Activated naive CD4-positive, alpha-beta T cell (primary cell): ENCODE measurements around the gene RHOT2.
"Not testable (repeated sequence)": the region's sequence is repeated elsewhere in the genome, so short reads cannot be mapped to it uniquely, and the experiment has no call there.

ENCODE experiments used
- DNase-seq, 4 experiments: peaks; one replicate each; lab custom pipeline; 2025; lab: John Stamatoyannopoulos, UW

RHOT2 gene

DNA sequence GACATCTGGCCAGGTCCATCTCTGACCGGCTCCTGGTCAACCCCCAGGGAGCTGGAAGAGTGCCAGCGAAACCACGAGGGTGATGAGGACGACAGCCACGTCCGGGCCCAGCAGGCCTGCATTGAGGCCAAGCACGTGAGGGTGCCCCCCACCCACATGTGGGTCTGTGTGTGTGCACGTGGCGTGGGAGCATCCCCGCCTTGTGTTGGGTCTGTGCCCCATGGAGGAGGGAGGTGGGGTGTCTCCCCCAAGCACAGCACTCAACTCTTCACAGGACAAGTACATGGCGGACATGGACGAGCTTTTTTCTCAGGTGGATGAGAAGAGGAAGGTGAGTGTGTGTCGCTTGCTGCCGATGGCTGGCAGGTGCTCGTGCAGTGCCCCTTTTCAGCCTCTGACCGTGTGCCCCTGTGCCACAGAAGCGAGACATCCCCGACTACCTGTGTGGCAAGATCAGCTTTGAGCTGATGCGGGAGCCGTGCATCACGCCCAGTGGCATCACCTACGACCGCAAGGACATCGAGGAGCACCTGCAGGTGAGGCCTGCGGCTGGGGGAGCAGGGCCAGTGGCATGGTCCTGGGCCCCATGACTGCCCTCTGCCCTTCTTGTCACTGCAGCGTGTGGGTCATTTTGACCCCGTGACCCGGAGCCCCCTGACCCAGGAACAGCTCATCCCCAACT lies 14.0 kb downstream of the RHOT2 start:
- DNase-seq = no peak

DNA sequence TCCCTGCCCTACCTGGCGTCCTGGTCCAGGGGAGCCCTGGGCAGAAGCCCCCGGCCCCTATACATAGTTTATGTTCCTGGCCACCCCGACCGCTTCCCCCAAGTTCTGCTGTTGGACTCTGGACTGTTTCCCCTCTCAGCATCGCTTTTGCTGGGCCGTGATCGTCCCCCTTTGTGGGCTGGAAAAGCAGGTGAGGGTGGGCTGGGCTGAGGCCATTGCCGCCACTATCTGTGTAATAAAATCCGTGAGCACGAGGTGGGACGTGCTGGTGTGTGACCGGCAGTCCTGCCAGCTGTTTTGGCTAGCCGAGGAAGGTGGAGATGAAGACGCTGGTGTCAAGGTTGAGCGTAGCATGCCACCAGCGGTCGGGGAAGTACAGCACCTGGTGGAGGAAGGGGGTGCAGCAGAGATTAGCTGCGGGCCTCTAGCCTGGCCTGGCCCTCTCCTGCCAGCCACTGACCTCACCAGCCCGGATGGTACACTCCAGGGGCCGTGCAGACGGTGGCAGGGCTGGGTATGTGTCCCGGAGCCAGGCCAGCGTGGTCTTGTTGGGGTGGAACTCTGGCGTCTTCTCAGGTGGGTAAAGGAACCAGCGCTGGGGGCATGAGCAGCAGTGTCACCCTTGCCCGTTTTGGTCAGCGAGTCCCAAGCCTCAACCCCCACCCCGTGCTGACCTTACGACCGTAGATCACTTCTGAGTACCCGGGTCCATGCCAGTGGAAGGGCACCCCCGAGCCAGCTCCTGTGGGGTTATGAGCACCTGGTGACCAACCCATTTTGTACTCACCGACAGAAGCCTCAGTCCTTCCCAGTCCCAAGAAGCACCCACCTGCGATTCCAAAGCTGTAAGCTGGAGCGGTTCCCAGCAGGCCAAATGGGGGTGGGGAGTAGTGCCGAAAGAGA lies 14.8 kb downstream of the RHOT2 start:
- DNase-seq = no peak

DNA sequence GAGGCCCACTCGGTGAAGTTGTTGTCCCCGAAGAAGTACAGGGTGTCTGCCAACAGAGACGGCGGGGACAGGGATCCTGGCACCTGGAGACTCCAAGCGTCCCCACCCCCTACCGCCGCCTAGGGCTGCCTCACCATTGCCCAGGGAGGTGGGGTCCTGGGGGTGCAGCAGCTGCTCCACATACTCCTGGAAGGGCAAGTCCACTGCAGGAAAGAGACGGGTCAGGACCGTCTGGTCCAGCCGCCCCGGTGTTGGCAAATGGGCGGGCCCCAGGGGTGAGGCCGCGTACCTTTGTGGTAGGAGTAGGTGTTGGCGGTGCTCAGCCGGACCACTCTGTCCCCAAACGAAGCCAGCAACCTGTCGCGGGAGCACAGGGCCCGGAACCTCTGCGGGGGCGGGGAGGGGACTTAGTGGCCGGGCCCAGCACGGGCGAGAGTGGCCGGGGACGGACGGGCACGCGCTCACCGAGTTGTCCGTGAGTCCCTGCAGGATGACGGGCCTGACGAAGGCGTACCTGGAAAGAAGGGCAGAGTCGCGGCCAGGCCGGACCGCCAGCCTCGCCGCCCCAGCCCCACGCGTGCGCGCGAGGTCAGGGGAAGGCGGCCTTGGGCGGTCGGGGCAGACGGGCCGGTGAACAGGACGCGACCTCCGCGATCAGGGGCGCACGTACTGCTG lies 15.6 kb downstream of the RHOT2 start:
- no peak for DNase-seq

DNA sequence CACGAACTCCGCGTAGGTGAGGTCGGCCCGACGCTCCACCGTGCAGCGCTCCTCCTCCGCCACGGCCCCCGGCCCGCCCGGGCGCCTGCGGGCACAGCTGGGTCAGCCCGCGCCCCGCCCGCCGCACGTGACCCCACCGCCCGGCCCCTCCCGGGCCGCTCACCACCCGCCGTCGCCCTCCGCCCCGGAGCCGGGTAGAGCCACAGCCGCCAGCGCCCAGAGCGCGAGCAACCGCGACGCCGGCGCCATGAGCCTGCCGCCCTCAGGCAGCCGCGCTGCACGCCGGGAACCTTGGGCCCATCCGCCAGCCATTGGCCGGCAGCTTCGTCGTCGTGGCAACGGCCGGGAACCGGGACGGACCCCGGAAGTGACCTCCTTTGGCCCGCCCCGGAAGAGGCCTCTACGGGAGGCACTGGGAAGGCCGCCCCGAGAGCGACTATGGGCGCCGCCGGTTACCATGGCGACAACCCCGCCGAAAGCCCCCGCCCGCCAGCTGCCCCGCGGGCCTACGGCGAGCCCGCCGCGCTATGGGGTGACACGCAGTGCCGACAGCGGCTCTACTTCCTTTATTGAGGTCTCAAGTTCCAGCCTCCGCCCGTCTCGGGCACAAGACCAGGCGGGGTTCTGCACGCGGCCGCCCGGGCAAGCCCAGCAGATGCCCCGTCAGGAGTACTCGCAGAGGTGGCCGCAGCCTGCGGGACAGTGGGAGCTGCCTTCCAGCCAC lies 16.3 kb downstream of the RHOT2 start, which contains the start of gene JMJD8:
Gene JMJD8 (minus strand): TSS at position 264 of the 724 bp plus-strand sequence. CDS start 15 bp downstream, at position 249.
- DNase-seq = peak; percentile 86 to 94 (median 91)

DNA sequence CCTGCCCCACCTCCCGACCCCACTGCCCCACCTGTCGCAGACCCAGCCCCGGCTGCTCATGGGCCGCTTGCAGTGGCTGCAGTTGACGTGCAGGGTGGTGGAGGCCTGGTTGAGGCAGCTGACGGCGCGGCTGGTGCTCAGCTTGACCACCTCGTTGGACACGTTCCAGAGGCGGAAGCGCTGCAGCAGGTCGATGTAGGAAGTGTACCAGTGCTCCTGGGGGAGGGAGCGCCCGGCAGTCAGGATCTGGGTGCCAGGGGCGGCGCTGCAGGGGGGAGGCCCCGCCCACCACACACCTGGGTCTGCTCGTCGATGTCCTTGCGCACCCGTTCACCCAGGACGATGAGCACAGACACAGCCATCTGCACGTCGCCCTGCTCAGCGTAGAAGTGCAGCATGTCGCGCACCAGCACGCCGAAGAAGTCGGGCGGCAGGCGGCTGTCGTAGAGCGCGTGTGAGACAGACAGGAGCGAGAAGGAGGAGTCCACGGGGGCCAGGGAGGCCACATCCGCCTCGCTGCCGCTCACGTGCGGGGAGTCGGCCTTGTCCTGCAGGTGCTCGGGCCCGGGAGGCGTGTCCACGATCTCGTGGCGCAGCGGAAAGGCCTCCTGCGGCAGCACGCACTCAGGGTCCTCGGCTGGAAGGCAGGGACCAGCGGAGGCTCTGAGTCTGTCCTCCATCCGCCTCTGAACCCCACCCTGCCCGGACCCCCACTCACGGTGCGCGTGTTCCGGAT lies 17.2 kb downstream of the RHOT2 start:
- DNase-seq = no peak

DNA sequence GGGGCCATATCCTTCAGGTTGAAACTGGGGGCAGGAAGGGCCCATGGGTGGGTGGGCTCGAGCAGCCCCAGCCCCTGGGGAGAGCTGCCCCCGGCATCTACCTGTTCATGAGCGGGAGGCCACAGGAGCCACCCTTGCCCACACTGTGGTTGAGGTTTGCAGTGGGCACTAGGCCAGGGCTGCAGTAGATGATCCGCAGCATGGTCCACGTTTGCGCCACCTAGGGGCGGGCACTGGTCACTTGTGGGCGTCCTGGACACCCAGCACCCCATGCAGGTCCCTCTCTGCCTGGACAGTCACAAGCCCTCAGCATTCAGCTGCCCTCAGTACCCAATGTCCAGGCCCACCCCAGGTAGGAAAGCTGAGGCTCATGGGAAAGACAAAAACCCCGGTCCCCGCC lies 18.0 kb downstream of the RHOT2 start:
- DNase-seq = no peak

DNA sequence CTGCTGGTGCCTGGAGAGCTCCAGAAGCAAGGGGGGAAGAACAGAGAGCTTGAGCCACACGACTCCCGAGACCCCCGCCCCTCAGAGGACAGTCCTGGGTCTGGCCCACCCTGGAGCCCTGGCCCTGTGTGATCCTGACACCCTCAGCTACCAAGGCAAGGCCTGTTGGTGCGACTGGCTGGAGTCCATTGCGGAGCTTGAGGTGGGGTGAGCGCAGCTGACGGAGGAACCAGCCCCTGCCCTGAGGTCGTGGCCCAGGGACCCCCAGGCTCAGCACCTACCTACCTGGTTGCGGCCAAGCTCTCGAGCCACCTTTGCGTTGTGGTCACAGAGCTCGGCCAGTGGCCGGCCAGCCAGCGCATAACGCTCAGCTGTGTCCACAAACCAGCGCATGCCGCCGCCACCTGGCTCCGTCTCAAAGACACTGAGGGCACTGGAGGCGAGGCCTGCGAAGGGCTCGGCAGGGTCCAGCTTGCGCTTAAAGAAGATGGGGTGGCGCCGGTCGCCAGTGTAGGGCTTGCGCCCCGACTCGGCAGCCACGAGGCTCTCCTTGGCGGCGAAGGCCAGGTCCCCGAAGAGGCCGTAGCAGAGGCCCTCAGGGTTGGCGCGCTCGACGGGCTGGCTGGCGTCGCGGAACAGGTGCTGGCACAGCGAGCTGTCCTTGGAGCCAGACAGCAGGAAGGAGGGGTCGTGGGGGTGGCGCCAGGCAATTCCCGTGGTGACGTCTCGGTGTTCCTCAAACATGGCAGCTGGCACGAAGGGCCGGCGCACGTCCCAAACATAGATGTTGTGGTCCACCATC lies 18.7 kb downstream of the RHOT2 start:
- DNase-seq = no peak

DNA sequence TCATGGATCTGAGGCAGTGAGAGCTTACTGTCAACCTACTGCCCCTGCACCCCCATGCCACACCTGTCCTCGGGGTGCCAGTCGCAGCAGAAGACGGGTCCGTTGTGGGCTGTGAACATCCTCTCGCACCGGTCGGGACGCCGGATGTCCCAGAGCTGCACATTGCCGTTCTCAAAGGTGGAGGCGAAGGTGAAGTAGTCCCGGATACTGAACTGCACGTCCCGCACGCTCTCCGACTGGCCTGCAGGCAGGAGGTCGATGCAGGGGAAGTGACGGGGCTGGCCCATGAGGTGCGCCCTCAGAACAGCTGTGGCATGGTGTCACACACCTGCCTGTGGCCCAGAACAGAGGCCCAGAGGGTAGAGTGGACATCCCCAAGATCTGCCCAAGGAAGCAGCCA lies 19.6 kb downstream of the RHOT2 start:
- DNase-seq = no peak

DNA sequence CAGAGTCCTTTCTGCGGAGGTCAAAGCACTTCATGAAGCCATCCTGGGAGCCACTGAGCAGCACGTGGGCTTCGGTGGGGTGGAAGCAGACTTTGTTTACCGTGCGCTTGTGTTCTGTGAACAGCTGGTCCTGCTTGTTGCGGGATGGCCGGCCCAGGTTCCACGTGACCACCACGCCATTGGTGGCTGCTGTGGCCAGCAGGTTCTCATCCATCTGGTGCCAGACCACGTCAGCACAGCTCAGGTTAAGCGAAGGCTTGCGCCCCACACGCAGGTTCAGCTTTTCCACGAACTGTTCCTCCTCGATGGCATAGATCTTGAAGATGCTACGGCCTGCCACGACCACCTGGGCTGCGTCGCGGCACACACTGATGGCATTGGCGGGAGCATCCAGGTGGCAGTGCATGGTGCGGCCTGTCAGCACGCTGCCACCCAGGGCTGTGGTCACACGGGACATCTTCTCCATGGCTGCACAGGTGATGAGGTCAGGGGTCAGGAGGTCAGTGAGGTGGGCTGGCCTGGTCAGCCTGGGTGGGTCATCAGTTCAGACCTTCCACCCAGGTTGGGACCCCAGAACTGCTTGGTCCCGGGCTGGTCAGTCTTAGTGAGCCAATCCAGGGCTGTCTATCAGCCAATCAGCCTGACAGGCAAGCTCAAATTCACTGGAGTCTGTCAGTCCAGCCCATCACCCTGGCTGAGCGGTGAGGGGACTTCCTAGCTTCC lies 21.4 kb downstream of the RHOT2 start:
- DNase-seq = no peak

DNA sequence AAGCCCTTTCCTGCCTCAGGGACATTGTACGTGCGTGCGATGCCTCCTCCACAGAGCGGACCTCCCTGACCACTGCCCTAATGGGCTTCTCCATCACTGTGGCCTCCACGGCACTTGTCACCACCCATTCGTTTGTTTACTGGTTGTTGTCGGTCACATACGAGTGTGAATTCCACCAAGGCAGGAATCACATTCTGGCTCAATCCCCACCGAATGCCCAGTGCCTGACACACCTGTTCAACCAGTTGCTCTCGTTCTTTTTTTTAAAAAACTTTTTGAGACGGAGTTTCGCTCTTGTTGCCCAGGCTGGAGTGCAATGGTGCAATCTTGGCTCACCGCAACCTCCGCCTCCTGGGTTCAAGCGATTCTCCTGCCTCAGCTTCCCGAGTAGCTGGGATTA lies 23.3 kb downstream of the RHOT2 start:
- DNase-seq = not testable (repeated sequence)

DNA sequence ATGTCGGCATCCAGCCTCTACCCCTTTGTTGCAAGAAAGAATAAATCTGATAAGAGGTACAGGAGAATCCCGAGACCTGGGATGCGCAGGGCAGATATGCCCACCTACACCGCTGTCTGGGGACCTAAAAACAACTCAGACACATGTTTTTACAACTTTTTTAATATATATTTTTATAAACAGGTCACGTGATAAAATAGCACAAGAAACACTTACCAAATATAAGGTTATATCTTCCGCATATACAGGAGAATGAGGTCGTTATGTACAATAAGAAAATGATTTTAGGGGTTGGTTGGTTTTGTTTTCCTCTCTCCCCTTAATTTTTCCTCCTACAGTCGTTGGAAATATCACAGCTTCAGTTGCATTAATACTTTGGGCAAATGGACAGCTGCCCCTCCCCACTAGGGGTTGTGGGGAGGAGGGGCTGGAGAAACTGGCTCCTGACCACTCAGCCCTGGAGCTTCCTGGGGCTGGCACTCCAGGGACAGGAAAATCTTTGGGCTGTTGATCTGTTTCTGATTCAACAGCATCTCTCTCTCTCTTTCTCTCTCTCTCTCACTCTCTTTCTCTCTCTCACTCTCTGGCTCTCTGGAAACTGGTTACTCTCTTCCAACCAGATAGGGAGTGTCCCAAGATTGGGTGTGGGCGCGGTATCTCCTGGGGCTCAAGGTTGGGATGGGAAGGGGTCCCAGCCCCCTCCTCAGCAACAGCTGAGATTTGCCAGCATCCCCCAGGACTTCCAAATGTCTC lies 24.6 kb downstream of the RHOT2 start:
- DNase-seq = no peak

DNA sequence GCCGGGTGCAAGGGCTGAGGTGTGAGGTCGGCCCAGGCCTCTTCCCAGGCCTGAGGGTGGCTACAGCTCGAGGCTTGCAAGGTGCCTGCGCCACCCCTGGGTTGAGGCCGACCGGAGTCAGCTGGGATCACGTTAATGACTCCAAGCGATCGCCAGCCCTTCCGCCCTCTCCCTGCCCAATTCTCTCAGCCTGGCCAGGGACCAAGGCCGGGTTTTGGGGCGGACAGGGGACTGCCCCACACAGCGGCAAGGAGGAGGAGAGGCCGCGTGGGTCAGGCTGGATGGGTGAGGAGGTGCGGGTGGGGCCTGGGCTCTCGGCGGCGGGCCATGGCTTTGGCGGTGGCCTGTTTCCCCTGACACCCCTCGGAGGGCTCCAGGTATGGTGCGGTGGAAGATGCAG lies 25.4 kb downstream of the RHOT2 start:
- DNase-seq = no peak

DNA sequence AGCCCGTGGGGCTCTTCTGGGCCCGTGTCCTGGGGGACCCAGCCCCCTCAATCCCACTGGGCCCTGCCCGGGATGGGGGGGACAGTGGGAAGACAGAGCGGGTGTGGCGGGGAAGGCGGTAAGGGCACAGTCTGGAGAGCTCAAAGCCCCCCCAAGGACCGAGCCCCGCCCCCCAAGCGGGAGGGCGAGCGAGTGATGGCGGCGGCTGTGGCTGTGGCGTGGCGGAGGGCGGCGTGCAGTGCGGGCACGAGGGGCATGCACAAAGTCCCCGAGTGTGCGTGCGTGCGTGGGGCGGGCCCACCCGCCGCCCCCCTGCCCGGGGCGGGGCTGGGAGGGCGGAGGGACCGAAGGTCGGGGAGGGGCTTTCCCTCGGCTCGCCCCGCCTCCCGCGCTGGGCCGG lies 25.8 kb downstream of the RHOT2 start:
- peak in 1 of 4 experiments; percentile 28 for DNase-seq

DNA sequence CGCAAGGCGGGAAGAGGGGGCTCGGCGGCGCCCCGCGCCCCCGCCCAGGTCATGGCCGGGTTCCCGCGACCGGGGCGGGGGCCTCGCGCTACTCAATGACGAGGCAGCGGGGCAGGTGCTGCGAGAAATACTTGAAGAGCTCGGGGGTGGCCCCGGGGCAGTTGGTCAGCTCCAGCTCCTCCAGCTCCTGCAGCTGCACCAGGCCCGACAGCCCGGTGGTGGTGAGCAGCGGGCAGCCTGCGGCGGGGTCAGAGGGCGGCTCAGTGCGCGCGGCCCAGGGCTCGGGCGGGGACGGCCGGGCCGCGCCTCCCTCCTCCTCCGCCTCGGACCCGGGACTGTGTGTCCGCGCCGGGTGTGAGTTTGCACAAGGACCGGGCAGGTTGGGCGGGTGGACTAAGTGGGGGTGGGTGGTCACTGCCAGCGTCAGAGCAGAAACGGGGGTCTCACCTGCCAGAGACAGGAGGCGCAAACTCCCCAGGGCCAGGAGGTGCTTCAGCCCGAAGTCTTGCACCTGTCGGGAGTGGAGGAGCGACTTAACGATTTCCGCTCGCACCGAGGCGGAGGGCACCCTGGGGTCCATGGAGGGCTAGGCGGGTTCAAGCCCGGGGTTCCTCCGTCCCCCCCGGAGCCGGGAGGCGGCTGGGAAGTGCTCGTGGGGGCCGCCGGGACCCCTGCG lies 26.4 kb downstream of the RHOT2 start:
- no peak for DNase-seq

DNA sequence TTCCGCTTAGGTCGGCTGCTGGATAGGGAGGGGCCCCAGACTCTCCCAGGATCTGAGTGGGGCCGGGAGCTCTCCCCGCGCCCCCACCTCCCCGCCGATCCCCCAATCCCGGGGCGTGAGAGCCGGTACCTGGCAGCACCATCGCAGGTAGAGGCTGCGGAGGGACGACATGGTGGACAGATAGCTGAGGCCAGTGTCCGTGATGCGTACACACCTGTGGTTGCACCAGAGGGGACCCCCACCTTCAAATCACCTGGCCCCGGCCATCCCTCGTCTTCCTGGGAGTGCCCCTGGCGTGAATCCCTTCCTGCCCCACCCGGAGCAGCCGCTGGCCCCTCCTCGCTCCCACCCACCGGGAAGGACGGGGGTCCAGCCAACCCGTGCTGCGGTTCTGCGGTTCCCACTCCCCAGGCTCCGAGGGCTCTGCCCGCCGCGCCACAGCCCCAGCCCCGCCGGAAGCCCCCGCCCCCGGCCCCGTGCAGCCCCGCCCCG lies 27.0 kb downstream of the RHOT2 start:
- DNase-seq = peak in 1 of 4 experiments; percentile 31

DNA sequence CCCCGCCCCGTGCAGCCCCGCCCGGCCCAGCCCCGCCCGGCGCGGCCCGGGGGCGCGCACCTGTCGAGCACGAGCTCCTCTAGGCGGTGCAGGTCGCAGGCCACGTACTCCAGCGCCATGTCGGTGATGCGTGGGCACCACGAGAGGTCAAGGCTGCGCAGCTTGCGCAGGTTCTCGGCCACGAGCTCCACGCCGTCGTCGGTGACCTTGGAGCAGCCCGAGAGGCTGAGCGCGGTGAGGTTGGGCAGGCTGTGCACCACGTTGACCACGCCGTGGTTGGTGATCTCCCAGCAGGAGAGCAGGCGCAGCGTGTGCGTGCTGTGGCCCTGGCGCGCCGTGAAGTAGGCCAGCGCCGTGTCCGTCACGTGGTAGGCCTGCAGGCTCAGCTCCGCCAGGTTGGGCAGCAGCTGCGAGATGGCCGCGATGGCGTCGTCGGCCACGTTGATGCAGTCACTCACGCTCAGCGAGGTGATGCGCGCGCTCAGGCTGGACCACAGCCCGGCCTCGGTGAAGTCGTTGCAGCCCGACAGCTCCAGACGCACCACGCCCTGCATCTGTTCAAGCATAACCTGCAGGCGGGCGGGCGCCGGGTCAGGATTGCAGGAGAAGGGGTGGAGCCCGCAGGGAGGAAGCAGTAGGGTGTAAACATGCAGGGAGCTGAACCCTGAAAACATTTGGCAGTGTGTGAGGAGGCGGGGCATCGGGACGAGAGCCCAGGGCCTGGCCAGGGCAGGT lies 27.6 kb downstream of the RHOT2 start:
- peak in 3 of 4 experiments; percentile 40 to 81 (median 62) for DNase-seq

DNA sequence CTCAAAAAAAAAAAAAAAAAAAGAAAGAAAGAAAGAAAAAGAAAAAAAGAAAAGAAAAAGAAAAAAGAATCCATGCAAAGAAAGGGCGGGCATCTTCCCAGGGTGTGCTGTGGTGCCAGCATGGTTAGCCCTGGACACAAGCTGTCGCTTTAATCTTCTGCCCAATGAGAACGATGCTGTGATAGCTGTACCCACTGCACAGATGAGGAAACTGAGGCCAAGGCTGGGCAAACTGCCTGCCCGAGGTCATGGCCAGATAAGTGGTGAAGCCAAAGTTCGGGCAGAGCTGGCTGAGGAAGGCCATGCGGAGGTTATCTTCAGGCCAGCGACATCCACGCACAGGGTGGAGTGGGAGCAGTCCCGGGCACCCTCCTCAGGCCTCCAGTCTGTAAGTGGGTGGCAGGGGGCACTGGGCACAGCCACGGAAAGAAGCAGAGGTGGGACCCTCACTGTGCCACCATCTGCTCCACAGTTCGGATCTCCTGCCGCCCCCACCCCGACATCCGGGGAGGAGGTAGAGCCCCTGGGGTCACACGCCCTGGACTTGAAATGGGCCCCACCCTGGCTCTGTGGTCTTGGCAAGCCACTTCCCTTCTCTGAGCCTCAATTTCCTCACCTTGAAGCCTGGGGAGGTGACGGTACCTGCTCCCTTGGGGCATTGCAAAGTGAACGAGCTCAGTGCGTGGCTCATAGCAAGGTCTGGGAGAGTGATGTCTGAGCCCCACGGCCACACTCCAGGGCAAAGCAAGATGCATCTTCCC lies 31.2 kb downstream of the RHOT2 start:
- DNase-seq = no peak
